Measurements from ENCODE around the gene FOXG1. TPM values are rescaled to one million over a fixed set of nuclear protein-coding genes. Genes with fewer than 3 reads are reported as not detected.

FOXG1 gene
- polyA plus RNA-seq, 1 experiment, result not detected

DNA sequence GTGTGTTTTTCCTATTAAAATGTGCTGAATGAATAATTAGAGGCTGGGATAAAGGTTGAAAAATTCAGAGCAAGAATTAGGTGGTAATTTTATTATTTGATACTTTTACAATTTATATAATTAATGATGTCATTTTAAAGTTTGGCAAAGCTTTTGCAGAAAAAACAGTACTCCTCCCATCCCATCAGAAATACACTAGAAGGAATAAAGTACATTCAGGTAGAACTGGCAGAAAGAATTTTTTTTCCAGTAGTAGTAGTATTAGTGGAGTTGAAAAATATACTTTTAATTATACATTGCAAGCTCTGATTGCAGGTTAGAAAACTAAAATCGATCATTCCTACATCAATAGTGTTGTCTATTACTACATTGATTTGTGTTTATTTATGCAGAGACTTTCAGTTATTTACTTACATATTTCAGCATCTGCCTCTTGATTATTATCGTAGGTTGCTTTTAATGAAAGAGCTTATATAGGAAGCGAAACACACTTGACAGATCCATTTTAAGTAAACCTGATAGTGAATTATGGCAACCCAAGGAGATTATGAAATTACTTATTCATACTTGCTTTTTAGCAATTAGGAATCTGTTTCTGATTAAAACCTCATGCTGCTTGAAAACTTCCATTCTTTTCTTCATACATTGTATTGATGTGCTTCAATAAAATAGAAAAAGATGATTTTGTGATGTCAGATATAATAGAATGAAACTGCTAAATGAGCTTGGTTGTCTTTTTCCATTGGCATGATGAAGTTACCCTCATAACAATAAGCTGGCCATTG is 10.1 kb downstream of the FOXG1 start:
- no peaks in the 10 kb centered on the region for H3K36me3 ChIP-seq (ENCODE audit: control insufficient read depth, insufficient read depth, low read length)
- no peak overlapping the region for H3K4me3 ChIP-seq (ENCODE audit: low read depth, low read length)
- H3K27me3 ChIP-seq (ENCODE audit: control insufficient read depth, insufficient read depth, low read length), result peaks cover 42% of the 10 kb centered on the region
- DNase-seq (ENCODE audit: low read depth), result no peak
- POLR2A ChIA-PET, result no interaction called here
- CTCF ChIA-PET, result no interaction called here
- TF ChIP-seq, protein P1, sequence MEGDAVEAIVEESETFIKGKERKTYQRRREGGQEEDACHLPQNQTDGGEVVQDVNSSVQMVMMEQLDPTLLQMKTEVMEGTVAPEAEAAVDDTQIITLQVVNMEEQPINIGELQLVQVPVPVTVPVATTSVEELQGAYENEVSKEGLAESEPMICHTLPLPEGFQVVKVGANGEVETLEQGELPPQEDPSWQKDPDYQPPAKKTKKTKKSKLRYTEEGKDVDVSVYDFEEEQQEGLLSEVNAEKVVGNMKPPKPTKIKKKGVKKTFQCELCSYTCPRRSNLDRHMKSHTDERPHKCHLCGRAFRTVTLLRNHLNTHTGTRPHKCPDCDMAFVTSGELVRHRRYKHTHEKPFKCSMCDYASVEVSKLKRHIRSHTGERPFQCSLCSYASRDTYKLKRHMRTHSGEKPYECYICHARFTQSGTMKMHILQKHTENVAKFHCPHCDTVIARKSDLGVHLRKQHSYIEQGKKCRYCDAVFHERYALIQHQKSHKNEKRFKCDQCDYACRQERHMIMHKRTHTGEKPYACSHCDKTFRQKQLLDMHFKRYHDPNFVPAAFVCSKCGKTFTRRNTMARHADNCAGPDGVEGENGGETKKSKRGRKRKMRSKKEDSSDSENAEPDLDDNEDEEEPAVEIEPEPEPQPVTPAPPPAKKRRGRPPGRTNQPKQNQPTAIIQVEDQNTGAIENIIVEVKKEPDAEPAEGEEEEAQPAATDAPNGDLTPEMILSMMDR (IDR thresholded peaks at IDR 0.05; ENCODE audit: insufficient read depth, low read depth, low read length), result no peak

DNA sequence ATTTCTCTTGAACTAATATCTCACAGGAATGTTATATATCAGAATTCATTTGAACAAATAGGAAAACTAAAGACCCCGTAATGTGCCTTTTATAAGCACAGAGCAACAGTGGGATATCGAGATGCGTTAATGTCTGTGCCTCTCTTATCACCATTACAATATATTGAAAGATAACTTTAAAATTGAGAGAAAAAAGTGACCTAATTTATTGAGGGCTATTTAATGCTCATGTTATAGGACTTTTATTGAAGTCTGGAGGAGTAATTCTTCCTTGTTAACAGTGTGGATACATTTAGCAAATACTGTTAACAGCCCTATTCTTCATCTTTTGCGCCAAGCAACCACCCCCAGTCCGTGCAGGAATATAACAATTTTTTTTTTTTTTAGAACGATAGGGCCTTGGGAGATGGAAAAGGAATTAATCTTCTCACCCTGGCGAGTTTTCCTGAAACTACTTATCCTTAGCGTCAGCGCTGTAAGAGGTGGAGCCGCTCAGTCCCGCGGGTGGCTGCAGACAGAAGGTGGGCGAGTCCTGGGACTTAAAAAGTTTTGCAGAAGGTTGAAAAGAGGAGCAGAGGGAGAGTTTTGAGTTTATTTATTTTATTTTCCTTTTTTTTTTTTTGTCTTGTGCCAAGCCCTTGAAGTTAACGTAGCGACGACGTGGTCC is 11.0 kb downstream of the FOXG1 start:
- no peaks in the 10 kb centered on the region for H3K36me3 ChIP-seq (ENCODE audit: control insufficient read depth, insufficient read depth, low read length)
- H3K27me3 ChIP-seq (ENCODE audit: control insufficient read depth, insufficient read depth, low read length), result peaks cover 39% of the 10 kb centered on the region
- TF ChIP-seq, protein P1 (IDR thresholded peaks at IDR 0.05; ENCODE audit: insufficient read depth, low read depth, low read length), result no peak
- POLR2A ChIA-PET, result no interaction called here
- no peak for DNase-seq (ENCODE audit: low read depth)
- CTCF ChIA-PET, result no interaction called here
- H3K4me3 ChIP-seq (ENCODE audit: low read depth, low read length), result no peak overlapping the region

DNA sequence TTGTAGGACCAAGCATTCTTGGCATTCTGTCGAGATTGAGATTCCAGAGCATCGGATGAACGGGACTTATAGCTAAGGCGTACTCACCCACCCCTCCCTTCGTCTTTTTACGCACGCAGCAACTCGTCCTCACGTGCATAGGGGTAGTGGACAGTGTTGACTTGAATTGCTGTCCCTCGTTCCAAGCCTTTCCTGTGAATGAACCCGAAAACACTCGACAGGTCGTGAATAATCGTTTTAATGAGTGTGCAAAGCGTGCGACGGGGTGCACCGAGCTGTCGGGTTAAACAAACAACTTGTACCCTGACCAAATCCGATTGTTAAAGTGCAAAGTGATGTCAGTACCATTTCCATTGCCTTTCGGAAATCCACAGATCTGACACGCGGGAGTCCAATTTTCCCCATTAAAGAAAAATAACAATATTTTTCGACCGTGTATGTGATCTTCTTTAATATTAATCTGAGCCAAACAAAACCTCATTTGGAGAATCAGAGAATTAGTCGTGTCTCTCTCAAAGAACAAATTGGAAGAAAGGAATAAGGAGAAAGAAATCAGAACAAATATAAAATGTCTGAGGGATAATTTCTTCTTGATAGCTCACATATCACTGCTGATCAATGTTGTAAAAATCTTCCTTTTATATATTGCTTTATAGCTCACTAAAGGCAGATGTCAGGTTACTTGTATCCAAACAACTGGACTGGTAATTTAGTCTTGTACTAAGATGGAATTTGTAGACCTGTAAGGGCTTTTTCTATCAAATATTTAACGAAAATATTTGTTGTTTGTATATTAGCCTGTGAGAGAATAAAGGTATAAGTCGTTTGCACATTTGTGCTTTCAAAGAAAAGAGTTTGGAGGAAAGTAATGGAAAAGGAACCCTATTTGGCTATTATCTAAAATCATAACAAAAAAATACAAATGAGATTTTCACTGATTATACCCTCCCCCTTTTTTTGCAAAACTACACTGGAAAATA is 11.8 kb downstream of the FOXG1 start:
- DNase-seq (ENCODE audit: low read depth), result no peak
- ChIA-PET POLR2A (no interaction called here), CTCF (no interaction called here)
- Histone ChIP-seq H3K4me3 (ENCODE audit: low read depth, low read length) (no peak overlapping the region), H3K36me3 (ENCODE audit: control insufficient read depth, insufficient read depth, low read length) (no peaks in the 10 kb centered on the region), H3K27me3 (ENCODE audit: control insufficient read depth, insufficient read depth, low read length) (peaks cover 32% of the 10 kb centered on the region)
- TF ChIP-seq, protein P1 (IDR thresholded peaks at IDR 0.05; ENCODE audit: insufficient read depth, low read depth, low read length), result no peak

DNA sequence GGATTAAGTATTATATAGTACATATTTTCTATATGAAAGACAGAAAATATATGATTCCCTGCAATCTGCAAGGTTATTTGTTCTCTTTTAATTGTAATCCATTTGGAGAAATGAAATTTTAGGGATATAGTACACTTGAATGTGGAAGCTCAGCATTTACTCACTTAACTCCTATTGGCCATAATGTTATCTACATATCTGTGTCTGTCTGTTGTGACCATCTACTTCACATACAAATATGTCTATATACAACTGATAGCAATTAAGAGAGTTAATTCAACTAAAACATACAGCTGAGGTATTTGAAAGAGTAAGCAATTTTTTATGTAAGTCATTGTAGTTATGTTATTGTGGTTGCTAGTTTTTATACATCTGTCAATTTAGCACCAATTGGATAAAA is 12.9 kb downstream of the FOXG1 start:
- CTCF ChIA-PET, result interaction anchor here (0.9 kb wide), 1 partner anchor 23 kb away, joined by 3 read pairs; no protein-coding TSS in a partner anchor
- TF ChIP-seq, protein P1 (IDR thresholded peaks at IDR 0.05; ENCODE audit: insufficient read depth, low read depth, low read length), result no peak
- DNase-seq (ENCODE audit: low read depth), result no peak
- Histone ChIP-seq H3K4me3 (ENCODE audit: low read depth, low read length) (no peak overlapping the region), H3K36me3 (ENCODE audit: control insufficient read depth, insufficient read depth, low read length) (no peaks in the 10 kb centered on the region), H3K27me3 (ENCODE audit: control insufficient read depth, insufficient read depth, low read length) (peaks cover 32% of the 10 kb centered on the region)
- POLR2A ChIA-PET, result no interaction called here
